Epithelial cell of proximal tubule (primary cell): Measurements from ENCODE around the gene NAA25. TPM values are rescaled to one million over a fixed set of nuclear protein-coding genes. Genes with fewer than 3 reads are reported as not detected.

Experiments
- DNase-seq: peaks from one replicate; pipeline ENCODE4 v3.0.0-alpha.2; 2011; ENCODE audit warnings: low read depth
- H3K4me3 ChIP-seq: 2 replicates; pipeline ENCODE4 v1.5.1; 2011; ENCODE audit warnings: low read depth, mild to moderate bottlenecking, low read length
- CTCF ChIP-seq: conservative IDR thresholded peaks from 2 replicates; pipeline ENCODE4 v1.5.1; 2012; ENCODE audit warnings: low read depth, mild to moderate bottlenecking, low read length
- total RNA-seq: library from RNA; depleted of rRNA; stranded (reverse); fragments of >200 nt; gene quantifications from 2 replicates; pipeline ENCODE4 v1.2.3, GENCODE V29; 2015

The NAA25 gene
- total RNA-seq: 11.8 and 18.7 TPM in 2 replicates

- TF ChIP-seq CTCF: no peak
- peak within 1 kb of the TSS; percentile 62 for H3K4me3 ChIP-seq
- DNase-seq: no peak
These were observed at the start of gene NAA25 for GRCh38 chr12:112108202-112109079. TSS of gene NAA25 (minus strand) at chr12:112108783. CDS start at chr12:112108773, 10 bp downstream.

- DNase-seq: no peak
- no peak overlapping the region for H3K4me3 ChIP-seq
- TF ChIP-seq CTCF: no peak
These were observed 45.3 kb upstream of the NAA25 start for GRCh38 chr12:112153893-112154219.

- no peak for DNase-seq
- H3K4me3 ChIP-seq: no peak overlapping the region
- TF ChIP-seq CTCF: no peak
These were observed 44.8 kb upstream of the NAA25 start for GRCh38 chr12:112153181-112153892.

- DNase-seq: no peak
- no peak for TF ChIP-seq CTCF
- H3K4me3 ChIP-seq: no peak overlapping the region
These were observed 43.4 kb upstream of the NAA25 start for GRCh38 chr12:112151766-112152541.

GRCh38 chr12:112149596-112149995 lies 41.0 kb upstream of the NAA25 start:
- no peak for TF ChIP-seq CTCF
- DNase-seq: no peak
- no peak overlapping the region for H3K4me3 ChIP-seq

- TF ChIP-seq CTCF: no peak
- no peak overlapping the region for H3K4me3 ChIP-seq
- no peak for DNase-seq
These were observed 39.5 kb upstream of the NAA25 start for GRCh38 chr12:112148031-112148513.
